Measurements from ENCODE around the gene SOBP. TPM values are rescaled to one million over a fixed set of nuclear protein-coding genes. Genes with fewer than 3 reads are reported as not detected.
A peak's percentile ranks its signal among the peaks of the same experiment; 100 is the strongest.

The SOBP gene
- total RNA-seq, 2 experiments from 2014 or later, result 0.05 to 0.17 TPM

DNA sequence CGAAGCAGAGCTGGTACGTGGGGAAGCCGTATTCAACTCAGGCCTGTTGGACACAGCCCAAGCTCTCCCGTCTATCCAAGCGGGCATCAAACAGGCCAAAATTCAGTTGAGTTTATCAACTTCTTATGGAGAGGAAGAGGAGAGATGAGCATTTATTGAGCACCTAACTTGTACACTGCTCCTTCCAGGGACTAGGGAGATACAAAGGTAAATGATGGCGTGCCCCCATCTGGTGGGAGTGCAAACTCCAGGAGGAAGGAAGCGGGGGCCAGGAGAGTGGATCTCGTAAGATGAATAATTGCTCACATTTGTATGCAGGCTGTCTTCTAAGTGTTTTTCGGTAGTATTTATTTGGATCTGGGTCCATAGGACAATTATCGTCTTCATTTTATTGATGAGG is 146.6 kb downstream of the SOBP start:
- no peaks in the 10 kb centered on the region for H3K4me1 Mint-ChIP-seq (ENCODE audit: low read depth)
- peak overlapping the region; percentile 26 for H3K4me3 Mint-ChIP-seq
- POLR2A ChIA-PET, result no interaction called here
- DNase-seq, result no peak
- peaks cover 0 to 15% of the 10 kb centered on the region in 2 experiments for H3K9me3 ChIP-seq (ENCODE audit: control insufficient read depth in 1 of 2, insufficient read depth in 1 of 2, low read length in 2 of 2)
- CTCF ChIA-PET, result no interaction called here
- peaks cover 76% of the 10 kb centered on the region for H3K27me3 Mint-ChIP-seq
- H3K36me3 ChIP-seq (ENCODE audit: insufficient read depth, low read length), result no peaks in the 10 kb centered on the region
- ATAC-seq (ENCODE audit: poor library complexity), result no peak
- no peak overlapping the region for H3K4me3 ChIP-seq (ENCODE audit: low read length)
- H3K4me1 ChIP-seq (ENCODE audit: insufficient read depth, low read length), result peaks cover 12% of the 10 kb centered on the region
- H3K9me3 Mint-ChIP-seq, result no peaks in the 10 kb centered on the region
- H3K27me3 ChIP-seq (ENCODE audit: control insufficient read depth in 1 of 2, insufficient read depth in 2 of 2, low read length in 2 of 2), result peaks cover 24 to 49% of the 10 kb centered on the region in 2 experiments
- H3K27ac ChIP-seq (ENCODE audit: low read depth in 1 of 2, low read length in 2 of 2), result no peak overlapping the region
- no peak overlapping the region for H3K27ac Mint-ChIP-seq
- TF ChIP-seq, protein P1, sequence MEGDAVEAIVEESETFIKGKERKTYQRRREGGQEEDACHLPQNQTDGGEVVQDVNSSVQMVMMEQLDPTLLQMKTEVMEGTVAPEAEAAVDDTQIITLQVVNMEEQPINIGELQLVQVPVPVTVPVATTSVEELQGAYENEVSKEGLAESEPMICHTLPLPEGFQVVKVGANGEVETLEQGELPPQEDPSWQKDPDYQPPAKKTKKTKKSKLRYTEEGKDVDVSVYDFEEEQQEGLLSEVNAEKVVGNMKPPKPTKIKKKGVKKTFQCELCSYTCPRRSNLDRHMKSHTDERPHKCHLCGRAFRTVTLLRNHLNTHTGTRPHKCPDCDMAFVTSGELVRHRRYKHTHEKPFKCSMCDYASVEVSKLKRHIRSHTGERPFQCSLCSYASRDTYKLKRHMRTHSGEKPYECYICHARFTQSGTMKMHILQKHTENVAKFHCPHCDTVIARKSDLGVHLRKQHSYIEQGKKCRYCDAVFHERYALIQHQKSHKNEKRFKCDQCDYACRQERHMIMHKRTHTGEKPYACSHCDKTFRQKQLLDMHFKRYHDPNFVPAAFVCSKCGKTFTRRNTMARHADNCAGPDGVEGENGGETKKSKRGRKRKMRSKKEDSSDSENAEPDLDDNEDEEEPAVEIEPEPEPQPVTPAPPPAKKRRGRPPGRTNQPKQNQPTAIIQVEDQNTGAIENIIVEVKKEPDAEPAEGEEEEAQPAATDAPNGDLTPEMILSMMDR (IDR thresholded peaks at IDR 0.05), result no peak
- H3K36me3 Mint-ChIP-seq (ENCODE audit: low read depth), result no peaks in the 10 kb centered on the region
- intact Hi-C loops (cut with DNase I, micrococcal nuclease), result no loop called here

DNA sequence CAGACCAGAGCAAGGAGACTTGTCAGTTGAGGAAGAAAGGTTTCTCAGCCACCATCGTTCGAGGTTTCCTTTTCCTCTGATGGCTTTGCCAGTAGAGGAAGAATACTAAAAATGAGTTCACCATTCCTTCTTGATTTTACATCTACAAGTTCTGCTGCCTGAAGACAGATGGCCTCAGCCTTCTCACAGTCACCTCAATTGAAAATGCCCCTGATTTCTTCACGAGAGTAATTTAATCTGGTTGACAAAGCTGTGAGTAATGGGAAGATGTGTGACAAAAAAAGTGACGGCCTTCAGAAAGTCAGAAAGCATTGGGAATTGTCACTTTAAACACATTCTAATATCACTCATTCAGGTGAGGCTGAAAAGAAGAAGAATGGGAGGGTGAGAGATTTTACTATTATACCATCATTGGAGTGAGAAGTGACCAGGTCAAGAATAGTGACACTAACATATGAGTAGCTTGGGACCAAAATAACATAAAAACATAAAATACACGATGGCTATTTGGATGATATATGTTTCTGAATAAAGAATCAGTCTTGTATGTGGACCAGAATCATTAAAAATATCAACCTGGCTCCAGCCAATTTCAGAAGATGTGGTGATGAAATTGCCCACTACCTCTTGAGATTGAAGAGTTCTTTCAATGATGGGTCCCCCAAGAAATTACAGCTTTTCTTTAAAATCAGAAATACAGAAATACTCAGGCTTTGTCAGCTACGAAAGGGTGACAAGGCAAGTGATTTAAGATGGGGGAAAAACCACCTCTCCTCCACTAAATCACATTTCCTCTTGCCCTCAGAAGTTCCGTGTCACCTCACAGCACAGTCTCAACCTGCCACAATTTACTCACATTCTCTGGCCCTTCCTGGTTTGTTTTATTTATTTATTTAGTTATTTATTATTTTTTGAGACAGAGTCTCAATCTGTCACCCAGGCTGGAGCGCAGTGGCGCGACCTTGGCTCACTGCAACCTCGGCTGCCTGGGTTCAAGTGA is 147.7 kb downstream of the SOBP start:
- Histone ChIP-seq H3K36me3 (ENCODE audit: insufficient read depth, low read length) (no peaks in the 10 kb centered on the region), H3K9me3 (ENCODE audit: control insufficient read depth in 1 of 2, insufficient read depth in 1 of 2, low read length in 2 of 2) (peaks cover 0 to 15% of the 10 kb centered on the region in 2 experiments), H3K27me3 (ENCODE audit: control insufficient read depth in 1 of 2, insufficient read depth in 2 of 2, low read length in 2 of 2) (peaks cover 24 to 42% of the 10 kb centered on the region in 2 experiments), H3K4me3 (ENCODE audit: low read length) (no peak overlapping the region), H3K4me1 (ENCODE audit: insufficient read depth, low read length) (peaks cover 12% of the 10 kb centered on the region), H3K27ac (ENCODE audit: low read depth in 1 of 2, low read length in 2 of 2) (no peak overlapping the region)
- no peak overlapping the region for H3K27ac Mint-ChIP-seq
- H3K27me3 Mint-ChIP-seq, result peaks cover 79% of the 10 kb centered on the region
- ATAC-seq (ENCODE audit: poor library complexity) (no peak), DNase-seq (no peak)
- no peaks in the 10 kb centered on the region for H3K4me1 Mint-ChIP-seq (ENCODE audit: low read depth)
- H3K4me3 Mint-ChIP-seq, result no peak overlapping the region
- CTCF ChIA-PET, result no interaction called here
- H3K9me3 Mint-ChIP-seq, result no peaks in the 10 kb centered on the region
- POLR2A ChIA-PET, result no interaction called here
- TF ChIP-seq, protein P1 (IDR thresholded peaks at IDR 0.05), result no peak
- no peaks in the 10 kb centered on the region for H3K36me3 Mint-ChIP-seq (ENCODE audit: low read depth)
- intact Hi-C loops (cut with DNase I, micrococcal nuclease), result no loop called here

DNA sequence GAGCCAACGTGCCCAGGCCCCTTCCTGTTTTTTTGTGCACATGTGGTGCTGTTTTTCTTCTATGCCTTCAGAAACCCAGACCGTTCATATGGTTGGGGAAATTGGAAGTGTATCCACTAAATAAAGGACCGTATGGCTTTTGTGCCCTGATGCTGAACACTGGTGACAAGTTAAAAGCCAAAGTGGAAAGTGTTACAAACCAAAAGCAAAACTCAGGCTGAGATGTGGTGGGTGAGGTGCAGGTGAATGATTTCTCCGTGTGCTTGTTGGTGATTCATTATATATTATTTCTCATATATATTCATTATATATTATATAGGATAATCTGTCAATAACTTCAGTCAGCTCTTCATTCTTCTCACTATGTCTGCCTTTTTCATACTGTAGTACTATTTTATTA is 148.6 kb downstream of the SOBP start:
- intact Hi-C loops (cut with DNase I, micrococcal nuclease), result no loop called here
- POLR2A ChIA-PET, result no interaction called here
- no peaks in the 10 kb centered on the region for H3K9me3 Mint-ChIP-seq

More for the DNA sequence above, 148.6 kb downstream of the SOBP start:
- H3K27ac Mint-ChIP-seq, result no peak overlapping the region
- Histone ChIP-seq H3K4me3 (ENCODE audit: low read length) (no peak overlapping the region), H3K36me3 (ENCODE audit: insufficient read depth, low read length) (no peaks in the 10 kb centered on the region), H3K4me1 (ENCODE audit: insufficient read depth, low read length) (peaks cover 12% of the 10 kb centered on the region), H3K27me3 (ENCODE audit: control insufficient read depth in 1 of 2, insufficient read depth in 2 of 2, low read length in 2 of 2) (peaks cover 20 to 33% of the 10 kb centered on the region in 2 experiments), H3K9me3 (ENCODE audit: control insufficient read depth in 1 of 2, insufficient read depth in 1 of 2, low read length in 2 of 2) (peaks cover 0 to 14% of the 10 kb centered on the region in 2 experiments), H3K27ac (ENCODE audit: low read depth in 1 of 2, low read length in 2 of 2) (no peak overlapping the region)
- H3K36me3 Mint-ChIP-seq (ENCODE audit: low read depth), result no peaks in the 10 kb centered on the region
- DNase-seq (no peak), ATAC-seq (ENCODE audit: poor library complexity) (no peak)
- peaks cover 74% of the 10 kb centered on the region for H3K27me3 Mint-ChIP-seq
- no peaks in the 10 kb centered on the region for H3K4me1 Mint-ChIP-seq (ENCODE audit: low read depth)
- TF ChIP-seq, protein P1 (IDR thresholded peaks at IDR 0.05), result no peak
- CTCF ChIA-PET, result no interaction called here
- no peak overlapping the region for H3K4me3 Mint-ChIP-seq
